SK-N-SH (cell line): ENCODE data around the gene NDUFC2.

Experiments
- CHD2 ChIP-seq: fragments of 150-350 bp; IDR thresholded peaks from 2 replicates; pipeline ENCODE4 v1.6.1; 2018; ENCODE audit warnings: low read length; ENCODE audit not compliant: partially characterized antibody
- JUND ChIP-seq: IDR thresholded peaks from 2 replicates; pipeline ENCODE4 v1.4.0; 2012
- POLR2AphosphoS5 ChIP-seq: IDR thresholded peaks from 2 replicates; pipeline ENCODE4 v1.6.1; 2012; ENCODE audit warnings: low read depth, low read length
- RFX5 ChIP-seq: IDR thresholded peaks from 2 replicates; pipeline ENCODE4 v1.6.1; 2012; ENCODE audit warnings: mild to moderate bottlenecking, improper control_type of control experiment, low read length
- SMC3 ChIP-seq: IDR thresholded peaks from 2 replicates; pipeline ENCODE4 v1.6.1; 2012; ENCODE audit warnings: low read depth, low read length, improper control_type of control experiment
- TCF12 ChIP-seq: IDR thresholded peaks from 2 replicates; pipeline ENCODE4 v1.4.0; 2012
- TF ChIP-seq, protein P1 (sequence below): fragments of 200-600 bp; sonication (generic); IDR thresholded peaks from 2 replicates; pipeline ENCODE4 v1.6.1; 2017; ENCODE audit warnings: antibody characterized with exemption, mild to moderate bottlenecking, moderate library complexity

GRCh38 chr11:78050964-78051831 is 28.5 kb downstream of the NDUFC2 start:
- TF ChIP-seq, protein P1, sequence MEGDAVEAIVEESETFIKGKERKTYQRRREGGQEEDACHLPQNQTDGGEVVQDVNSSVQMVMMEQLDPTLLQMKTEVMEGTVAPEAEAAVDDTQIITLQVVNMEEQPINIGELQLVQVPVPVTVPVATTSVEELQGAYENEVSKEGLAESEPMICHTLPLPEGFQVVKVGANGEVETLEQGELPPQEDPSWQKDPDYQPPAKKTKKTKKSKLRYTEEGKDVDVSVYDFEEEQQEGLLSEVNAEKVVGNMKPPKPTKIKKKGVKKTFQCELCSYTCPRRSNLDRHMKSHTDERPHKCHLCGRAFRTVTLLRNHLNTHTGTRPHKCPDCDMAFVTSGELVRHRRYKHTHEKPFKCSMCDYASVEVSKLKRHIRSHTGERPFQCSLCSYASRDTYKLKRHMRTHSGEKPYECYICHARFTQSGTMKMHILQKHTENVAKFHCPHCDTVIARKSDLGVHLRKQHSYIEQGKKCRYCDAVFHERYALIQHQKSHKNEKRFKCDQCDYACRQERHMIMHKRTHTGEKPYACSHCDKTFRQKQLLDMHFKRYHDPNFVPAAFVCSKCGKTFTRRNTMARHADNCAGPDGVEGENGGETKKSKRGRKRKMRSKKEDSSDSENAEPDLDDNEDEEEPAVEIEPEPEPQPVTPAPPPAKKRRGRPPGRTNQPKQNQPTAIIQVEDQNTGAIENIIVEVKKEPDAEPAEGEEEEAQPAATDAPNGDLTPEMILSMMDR, result no peak
- TF ChIP-seq SMC3 (no peak), JUND (no peak; the same call in 1 of the 2 replicates), CHD2 (no peak), POLR2AphosphoS5 (no peak), TCF12 (0 out of 2 replicates have a peak, but pooled peaks have one; percentile 6), RFX5 (no peak)
